ENCODE results near the gene DENND1A. TPM values are rescaled to one million over a fixed set of nuclear protein-coding genes. Genes with fewer than 3 reads are reported as not detected.
"Not testable (repeated sequence)": the region's sequence is repeated elsewhere in the genome, so short reads cannot be mapped to it uniquely, and the experiment has no call there.

Gene DENND1A
- total RNA-seq, 1 experiment from 2014 or later, result 29.7 TPM

DNA sequence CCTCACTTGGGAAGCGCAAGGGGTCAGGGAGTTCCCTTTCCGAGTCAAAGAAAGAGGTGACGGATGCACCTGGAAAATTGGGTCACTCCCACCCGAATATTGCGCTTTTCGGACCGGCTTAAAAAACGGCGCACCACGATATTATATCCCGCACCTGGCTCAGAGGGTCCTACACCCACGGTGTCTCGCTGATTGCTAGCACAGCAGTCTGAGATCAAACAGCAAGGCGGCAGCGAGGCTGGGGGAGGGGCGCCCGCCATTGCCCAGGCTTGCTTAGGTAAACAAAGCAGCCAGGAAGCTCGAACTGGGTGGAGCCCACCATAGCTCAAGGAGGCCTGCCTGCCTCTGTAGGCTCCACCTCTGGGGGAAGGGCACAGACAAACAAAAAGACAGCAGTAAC, 26.4 kb downstream of the DENND1A start:
- H3K9ac ChIP-seq (ENCODE audit: low read length); H3K27ac ChIP-seq (ENCODE audit: low read length); H3K4me3 ChIP-seq (ENCODE audit: low read length); H3F3A ChIP-seq (ENCODE audit: low read length, unreplicated experiment); H3K9me2 ChIP-seq (replicated peaks; ENCODE audit: low read length); H4K20me1 ChIP-seq (ENCODE audit: low read length); BruUV-seq (replicated peaks); intact Hi-C loops (cut with micrococcal nuclease); H3K4me2 ChIP-seq (ENCODE audit: low read length); H3K9me3 ChIP-seq (ENCODE audit: low read length); H3K4me1 ChIP-seq (ENCODE audit: insufficient read depth, low read length); POLR2A ChIA-PET (ENCODE audit: unreplicated experiment); DNase-seq; H2AFZ ChIP-seq (ENCODE audit: low read length); H3K36me3 ChIP-seq (ENCODE audit: low read depth, low read length); H3K79me2 ChIP-seq (ENCODE audit: low read length); H3K27me3 ChIP-seq (ENCODE audit: low read length); ATAC-seq; CTCF ChIA-PET: not testable (repeated sequence)

- no peaks in the 10 kb centered on the region; the same call in 1 of the 2 replicates for H4K20me1 ChIP-seq (ENCODE audit: low read length)
- no peaks in the 10 kb centered on the region for H3K9me3 ChIP-seq (ENCODE audit: low read length)
- TF ChIP-seq CTCF (conservative IDR thresholded peaks at IDR 0.05; ENCODE audit: low read depth, low read length), result no peak
- no peak for TF ChIP-seq EZH2 (IDR thresholded peaks at IDR 0.05; ENCODE audit: low read length, unreplicated experiment)
- no peak for TF ChIP-seq EZH2phosphoT487 (IDR thresholded peaks at IDR 0.05; ENCODE audit: borderline replicate concordance, low read length)
- no peak overlapping the region for H3K4me3 ChIP-seq (ENCODE audit: low read length)
- intact Hi-C loops (cut with micrococcal nuclease), result no loop called here
- no TSS peak for BruUV-seq (replicated peaks)
- H2AFZ ChIP-seq (ENCODE audit: low read length), result no peak overlapping the region
- no peaks in the 10 kb centered on the region for H3K9me2 ChIP-seq (replicated peaks; ENCODE audit: low read length)
- ATAC-seq (no peak), DNase-seq (no peak)
- no peaks in the 10 kb centered on the region for H3F3A ChIP-seq (ENCODE audit: low read length, unreplicated experiment)
- H3K4me2 ChIP-seq (ENCODE audit: low read length), result peak overlapping the region; percentile 5; the same call in 1 of the 2 replicates
- ChIA-PET POLR2A (ENCODE audit: unreplicated experiment) (no interaction called here), CTCF (no interaction called here)
- no peak overlapping the region for H3K9ac ChIP-seq (ENCODE audit: low read length)
- H3K27ac ChIP-seq (ENCODE audit: low read length), result peak overlapping the region; percentile 34; the same call in 1 of the 2 replicates
- H3K27me3 ChIP-seq (ENCODE audit: low read length), result no peaks in the 10 kb centered on the region
- peaks cover 16% of the 10 kb centered on the region for H3K79me2 ChIP-seq (ENCODE audit: low read length)
- H3K4me1 ChIP-seq (ENCODE audit: insufficient read depth, low read length), result peaks cover 14% of the 10 kb centered on the region
- no peaks in the 10 kb centered on the region for H3K36me3 ChIP-seq (ENCODE audit: low read depth, low read length)
Measured at GRCh38 chr9:123894822-123895221, 35.1 kb downstream of the DENND1A start.

DNA sequence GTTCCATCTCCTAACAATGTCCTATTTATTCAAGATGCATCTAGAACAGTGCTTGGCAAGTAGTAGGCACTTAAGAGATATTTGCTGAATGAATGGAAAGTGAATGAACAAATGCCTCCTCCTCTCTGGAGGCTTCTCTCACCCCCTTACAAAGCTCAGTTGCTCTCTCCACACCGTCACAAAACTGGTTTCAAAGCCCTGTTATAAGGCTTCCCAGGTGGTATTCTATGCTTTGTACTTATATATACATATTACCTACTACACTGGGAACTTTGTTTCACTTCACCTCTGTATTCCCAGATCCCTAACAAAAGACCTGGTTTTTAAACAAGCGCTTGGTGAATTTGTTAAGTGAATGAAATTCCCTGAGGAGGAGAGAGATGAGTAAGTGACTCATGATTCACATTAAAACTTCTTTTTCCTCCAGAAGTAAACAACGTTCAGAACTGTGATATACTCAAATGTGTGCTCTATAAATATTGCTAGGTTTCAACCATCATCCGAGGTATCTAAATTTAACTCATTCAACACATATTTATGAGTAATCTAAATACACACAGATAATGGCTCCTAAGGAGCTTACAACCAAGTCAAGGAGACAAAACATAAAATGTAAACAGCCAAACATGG, 36.0 kb downstream of the DENND1A start:
- no peak overlapping the region for H3K4me3 ChIP-seq (ENCODE audit: low read length)
- POLR2A ChIA-PET (ENCODE audit: unreplicated experiment), result no interaction called here
- DNase-seq (peak; percentile 58), ATAC-seq (peak; percentile 90)
- TF ChIP-seq EZH2phosphoT487 (IDR thresholded peaks at IDR 0.05; ENCODE audit: borderline replicate concordance, low read length) (no peak), EZH2 (IDR thresholded peaks at IDR 0.05; ENCODE audit: low read length, unreplicated experiment) (no peak), CTCF (conservative IDR thresholded peaks at IDR 0.05; ENCODE audit: low read depth, low read length) (no peak)
- CTCF ChIA-PET, result no interaction called here
- no peak overlapping the region for H2AFZ ChIP-seq (ENCODE audit: low read length)
- peaks cover 14% of the 10 kb centered on the region for H3K4me1 ChIP-seq (ENCODE audit: insufficient read depth, low read length)
- peak overlapping the region; percentile 14 for H3K4me2 ChIP-seq (ENCODE audit: low read length)
- no peaks in the 10 kb centered on the region for H3K36me3 ChIP-seq (ENCODE audit: low read depth, low read length)
- intact Hi-C loops (cut with micrococcal nuclease), result no loop called here
- H3K79me2 ChIP-seq (ENCODE audit: low read length), result peaks cover 16% of the 10 kb centered on the region
- no peaks in the 10 kb centered on the region for H3F3A ChIP-seq (ENCODE audit: low read length, unreplicated experiment)
- H3K9ac ChIP-seq (ENCODE audit: low read length), result no peak overlapping the region
- BruUV-seq (replicated peaks), result no TSS peak
- H3K27ac ChIP-seq (ENCODE audit: low read length), result peak overlapping the region; percentile 34
- H3K9me2 ChIP-seq (replicated peaks; ENCODE audit: low read length), result no peaks in the 10 kb centered on the region
- H3K9me3 ChIP-seq (ENCODE audit: low read length), result no peaks in the 10 kb centered on the region
- no peaks in the 10 kb centered on the region for H3K27me3 ChIP-seq (ENCODE audit: low read length)
- H4K20me1 ChIP-seq (ENCODE audit: low read length), result no peaks in the 10 kb centered on the region; the same call in 1 of the 2 replicates

Data from PC-3 (cell line).